NT2/D1 (cell line): ENCODE measurements around the gene RENBP.

Experiments used
- DNase-seq: peaks from one replicate; pipeline ENCODE4 v3.0.0-alpha.2; 2011; ENCODE audit warnings: low read depth, low spot score
- H3K27me3 ChIP-seq: 2 replicates; pipeline ENCODE4 v1.6.0; 2011; ENCODE audit warnings: mild to moderate bottlenecking; ENCODE audit not compliant: insufficient read length, insufficient read depth
- H3K36me3 ChIP-seq: 2 replicates; pipeline ENCODE4 v1.6.1; 2011; ENCODE audit warnings: mild to moderate bottlenecking, low read length, mixed read lengths; ENCODE audit not compliant: insufficient read depth, insufficient read length
- H3K4me1 ChIP-seq: 2 replicates; pipeline ENCODE4 v1.5.1; 2011; ENCODE audit not compliant: insufficient read depth, insufficient read length
- H3K4me3 ChIP-seq: 2 replicates; pipeline ENCODE4 v1.5.1; 2011; ENCODE audit warnings: low read depth; ENCODE audit not compliant: insufficient read length
- H3K9ac ChIP-seq: 2 replicates; pipeline ENCODE4 v1.6.0; 2011; ENCODE audit warnings: low read depth; ENCODE audit not compliant: insufficient read length
- H3K9me3 ChIP-seq: 2 replicates; pipeline ENCODE4 v1.5.1; 2011; ENCODE audit warnings: mild to moderate bottlenecking, low read length; ENCODE audit not compliant: insufficient read depth
- SUZ12 ChIP-seq: IDR thresholded peaks from 2 replicates; pipeline ENCODE4 v1.6.1; 2011; ENCODE audit not compliant: insufficient read length, insufficient read depth; ENCODE audit errors: extremely low read depth
- YY1 ChIP-seq: IDR thresholded peaks from 2 replicates; pipeline ENCODE4 v1.6.1; 2011; ENCODE audit not compliant: insufficient read length, insufficient read depth
- ZNF274 ChIP-seq: IDR thresholded peaks from 2 replicates; pipeline ENCODE4 v1.6.1; 2011; ENCODE audit warnings: mild to moderate bottlenecking, low read depth, low read length

RENBP gene

DNA sequence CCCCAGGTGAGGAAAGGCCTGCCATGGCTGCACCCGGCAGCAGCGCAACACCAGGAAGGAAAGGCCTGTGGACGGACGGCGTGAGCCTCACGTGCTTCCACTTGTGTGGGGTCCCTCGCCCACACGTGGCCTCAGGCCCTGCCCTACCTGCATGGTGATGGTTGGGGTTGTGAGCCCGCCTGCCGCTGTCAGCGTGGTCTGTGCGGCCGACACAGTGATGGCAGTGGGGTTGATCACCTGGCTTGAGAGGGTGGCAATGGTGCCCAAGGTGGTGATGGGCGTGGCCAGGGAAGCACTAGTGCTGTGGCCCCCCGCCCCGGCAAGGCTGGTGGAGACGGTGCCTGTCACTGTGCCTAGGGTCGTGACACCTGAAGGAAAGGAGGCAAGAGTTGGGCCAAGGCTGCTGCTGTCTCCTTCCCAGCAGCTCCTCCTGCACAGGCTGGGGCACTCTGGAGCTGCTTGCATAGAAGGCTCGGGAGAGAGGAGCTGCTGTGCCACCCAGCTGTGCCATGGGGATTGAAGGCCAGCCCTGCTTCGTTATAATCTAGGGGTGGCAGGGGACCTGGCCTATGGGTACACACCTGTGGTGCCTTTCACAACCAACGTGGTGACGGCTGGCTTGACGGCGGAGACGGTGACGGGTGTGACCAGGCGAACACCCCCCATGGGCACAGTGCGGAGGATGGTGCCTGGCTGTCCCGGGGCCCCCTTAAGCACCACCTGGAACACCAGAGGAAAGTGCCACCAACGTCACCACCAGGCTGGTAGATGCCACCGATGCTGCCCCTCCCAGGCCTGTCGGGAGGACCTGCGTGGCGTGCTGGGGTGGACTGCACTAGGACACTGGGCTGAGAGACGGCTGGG lies 11.8 kb upstream of the RENBP start:
- TF ChIP-seq YY1 (no peak), SUZ12 (no peak), ZNF274 (no peak)
- Histone ChIP-seq H3K9me3 (no peaks in the 10 kb centered on the region), H3K27me3 (no peaks in the 10 kb centered on the region), H3K36me3 (peaks cover 92% of the 10 kb centered on the region), H3K4me1 (no peaks in the 10 kb centered on the region), H3K9ac (no peak overlapping the region), H3K4me3 (no peak overlapping the region)
- no peak for DNase-seq

DNA sequence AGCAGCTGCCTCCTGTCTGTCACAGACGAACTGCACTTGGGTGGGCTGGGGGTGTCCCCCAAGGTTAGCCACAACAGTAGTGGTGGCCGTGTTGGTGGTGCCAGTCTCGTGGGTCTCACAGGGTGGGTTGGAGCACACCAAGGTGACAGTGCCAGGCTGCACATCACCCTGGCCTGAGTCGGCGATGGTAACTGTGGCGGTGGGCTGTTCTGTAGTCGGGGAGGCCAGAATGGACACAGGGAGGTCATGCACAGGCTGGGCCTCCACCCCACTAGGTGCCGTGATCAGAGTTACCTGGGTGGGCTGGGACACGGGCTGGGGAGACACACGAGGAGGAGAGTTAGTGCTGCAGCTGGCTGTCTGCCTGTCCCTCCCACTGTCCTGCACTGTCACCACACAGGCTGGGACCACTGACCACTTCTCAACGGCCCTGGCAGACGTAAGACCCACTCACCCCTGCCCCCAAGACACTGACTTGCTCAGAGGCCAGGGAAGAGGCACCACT lies 10.8 kb upstream of the RENBP start:
- no peak overlapping the region for H3K4me3 ChIP-seq
- no peak overlapping the region for H3K9ac ChIP-seq
- no peaks in the 10 kb centered on the region for H3K27me3 ChIP-seq
- no peaks in the 10 kb centered on the region for H3K9me3 ChIP-seq
- peaks cover 94% of the 10 kb centered on the region for H3K36me3 ChIP-seq
- TF ChIP-seq ZNF274 (no peak), SUZ12 (no peak), YY1 (no peak)
- DNase-seq = no peak
- H3K4me1 ChIP-seq = no peaks in the 10 kb centered on the region

DNA sequence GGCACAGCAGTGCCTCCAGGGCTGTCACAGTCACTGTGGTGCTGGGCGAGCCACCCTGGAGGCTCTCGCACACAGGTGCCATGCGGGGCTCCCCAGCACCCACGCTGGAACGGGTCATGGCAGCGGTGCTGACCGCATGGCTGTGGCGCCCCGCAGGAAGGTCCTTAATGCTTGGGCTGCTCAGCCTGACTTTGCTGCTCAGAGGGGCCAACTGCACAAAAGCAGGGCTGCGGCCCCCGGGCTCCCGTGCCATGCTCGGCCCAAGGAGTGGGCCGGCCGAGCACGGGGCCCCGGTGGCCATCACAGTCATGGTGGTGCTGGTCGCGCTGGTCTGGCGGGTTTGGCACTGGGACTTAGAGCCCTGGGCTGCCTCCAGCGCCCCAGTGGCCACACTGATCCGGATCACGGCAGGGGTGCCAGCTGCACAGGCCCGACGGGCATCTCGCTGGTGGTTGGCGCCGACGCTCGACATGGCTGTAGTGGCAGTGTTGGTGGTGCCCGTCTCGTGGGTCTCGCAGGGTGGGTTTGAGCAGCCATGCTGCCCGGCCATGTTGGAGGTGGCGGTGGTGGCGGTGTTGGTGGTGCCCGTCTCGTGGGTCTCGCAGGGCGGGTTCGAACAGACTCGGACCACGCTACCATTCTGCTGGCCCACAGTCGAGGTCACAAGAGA lies 10.2 kb upstream of the RENBP start:
- TF ChIP-seq ZNF274 (no peak), SUZ12 (no peak), YY1 (no peak)
- Histone ChIP-seq H3K4me3 (no peak overlapping the region), H3K9ac (no peak overlapping the region), H3K9me3 (no peaks in the 10 kb centered on the region), H3K27me3 (no peaks in the 10 kb centered on the region), H3K36me3 (peaks cover 95% of the 10 kb centered on the region), H3K4me1 (no peaks in the 10 kb centered on the region)
- DNase-seq = no peak

DNA sequence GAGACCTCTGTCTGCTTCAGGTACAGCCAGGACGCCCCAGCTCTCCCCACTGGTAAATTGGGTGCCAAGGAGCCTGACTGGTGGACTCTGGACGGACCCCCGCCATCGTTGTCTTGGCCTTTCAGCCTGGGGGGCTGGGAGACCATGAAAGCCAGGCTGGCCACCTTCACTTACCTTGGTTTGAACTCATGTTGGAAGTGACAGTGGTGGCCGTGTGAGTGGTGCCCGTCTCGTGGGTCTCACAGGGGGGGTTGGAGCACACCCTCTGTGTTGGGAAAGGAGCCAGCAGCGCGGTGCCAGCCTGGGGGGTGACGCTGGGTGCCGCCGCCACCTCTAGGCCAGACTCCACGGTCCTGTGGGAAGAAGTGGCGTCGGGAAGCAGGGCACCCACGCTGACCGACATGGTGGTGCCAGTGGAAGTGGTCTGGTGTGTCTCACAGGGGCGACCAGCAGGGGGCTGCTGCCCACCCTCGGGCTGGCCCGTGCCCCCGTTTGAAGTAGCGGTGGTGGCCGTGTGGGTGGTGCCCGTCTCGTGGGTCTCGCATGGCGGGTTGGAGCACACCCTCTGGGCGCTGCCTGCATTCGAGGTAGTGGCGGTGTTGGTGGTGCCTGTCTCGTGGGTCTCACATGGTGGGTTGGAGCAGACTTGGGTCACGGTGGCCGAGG lies 9.6 kb upstream of the RENBP start:
- H3K9me3 ChIP-seq = no peaks in the 10 kb centered on the region
- H3K4me1 ChIP-seq = no peaks in the 10 kb centered on the region
- no peak for DNase-seq
- no peaks in the 10 kb centered on the region for H3K27me3 ChIP-seq
- H3K4me3 ChIP-seq = no peak overlapping the region
- H3K36me3 ChIP-seq = peaks cover 92% of the 10 kb centered on the region
- no peak for TF ChIP-seq ZNF274
- TF ChIP-seq SUZ12 = no peak
- no peak for TF ChIP-seq YY1
- no peak overlapping the region for H3K9ac ChIP-seq

DNA sequence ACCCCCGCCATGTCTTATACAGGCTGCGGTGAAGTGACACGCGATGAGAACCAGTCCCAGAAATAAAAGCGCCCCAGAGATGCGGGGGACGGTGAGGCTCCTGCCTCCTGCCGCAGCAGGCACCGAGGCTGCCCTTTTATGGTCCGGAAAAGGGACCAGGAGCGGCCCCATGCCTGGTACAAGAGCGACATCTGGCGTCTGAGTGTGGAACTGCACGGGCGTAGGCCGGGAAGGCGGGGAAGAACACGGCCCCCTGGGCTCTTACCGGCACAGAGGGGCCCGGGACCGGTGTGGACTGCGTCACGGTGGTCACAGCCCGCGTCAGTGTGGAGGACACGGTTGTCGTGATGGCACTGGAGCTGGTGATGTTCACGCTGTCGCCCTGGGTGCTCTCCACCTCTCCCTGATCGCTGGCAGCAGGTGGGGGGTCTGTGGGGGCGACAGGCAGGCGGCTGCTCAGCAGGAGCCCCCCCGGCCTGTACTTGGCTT lies 8.9 kb upstream of the RENBP start:
- no peak overlapping the region for H3K9ac ChIP-seq
- no peak for TF ChIP-seq ZNF274
- TF ChIP-seq SUZ12 = no peak
- TF ChIP-seq YY1 = no peak

DNA sequence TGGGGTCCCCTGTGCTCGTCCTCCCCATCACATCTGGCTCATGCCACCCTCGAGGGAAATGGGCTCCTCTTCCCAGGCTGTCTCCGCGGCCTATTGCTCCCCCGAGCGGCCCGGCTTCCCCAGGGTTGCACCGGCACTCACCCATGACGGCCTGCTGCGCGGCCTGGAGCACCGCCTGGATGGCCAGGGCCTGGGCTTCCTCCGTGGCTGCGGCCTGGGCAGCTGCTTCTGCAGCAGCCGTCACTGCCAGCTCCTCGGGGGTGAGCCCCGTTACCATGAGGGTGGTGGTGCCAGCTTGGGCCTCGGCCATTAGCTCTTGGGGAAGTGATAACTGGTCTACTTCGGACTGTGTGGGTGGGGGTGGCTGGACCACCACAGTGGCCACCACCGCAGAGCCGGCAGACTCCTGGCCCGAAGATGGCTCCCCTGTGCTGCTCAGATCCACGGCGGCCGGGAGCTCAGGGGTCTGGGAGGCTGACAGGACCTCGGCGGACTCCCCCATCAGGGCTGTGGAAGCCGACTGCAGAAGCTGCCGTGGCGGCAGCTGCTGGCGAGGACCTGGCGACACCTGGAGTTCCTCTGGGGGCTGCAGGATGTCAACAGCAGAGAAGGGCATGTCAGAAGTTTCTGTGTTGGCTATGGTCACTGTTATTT lies 8.1 kb upstream of the RENBP start:
- Histone ChIP-seq H3K36me3 (peaks cover 82% of the 10 kb centered on the region), H3K4me3 (no peak overlapping the region), H3K27me3 (no peaks in the 10 kb centered on the region), H3K4me1 (peaks cover 2% of the 10 kb centered on the region), H3K9ac (no peak overlapping the region), H3K9me3 (no peaks in the 10 kb centered on the region)
- DNase-seq = no peak
- TF ChIP-seq ZNF274 (no peak), SUZ12 (no peak), YY1 (no peak)

More for the DNA sequence above, 8.9 kb upstream of the RENBP start:
- Histone ChIP-seq H3K4me1 (no peaks in the 10 kb centered on the region), H3K36me3 (peaks cover 86% of the 10 kb centered on the region), H3K27me3 (no peaks in the 10 kb centered on the region), H3K9me3 (no peaks in the 10 kb centered on the region), H3K4me3 (no peak overlapping the region)
- no peak for DNase-seq
